WTC11 (cell line): ENCODE measurements around the gene PRTN3. TPM values are rescaled to one million over a fixed set of nuclear protein-coding genes. Genes with fewer than 3 reads are reported as not detected.

ENCODE experiments used
- ATAC-seq: fragments of 200-7000 bp; cut with Tn5 transposase; 2 replicates; pipeline ENCODE4 v1.10.0; 2021; ENCODE audit warnings: mild to moderate bottlenecking, moderate library complexity
- CTCF ChIA-PET: fragments of 300-600 bp; sonication (Branson Sonifier 250); formaldehyde crosslinking; loops from one replicate; lab custom pipeline; 2021; ENCODE audit warnings: antibody characterized with exemption; lab: Charles Lee
- POLR2A ChIA-PET: fragments of 350-600 bp; sonication (Branson Sonifier 250); formaldehyde crosslinking; loops from one replicate; lab custom pipeline; 2021; ENCODE audit warnings: antibody characterized with exemption; lab: Charles Lee
- DNase-seq: peaks from one replicate; pipeline ENCODE4 v3.0.0; 2021; ENCODE audit warnings: low spot score
- H3K27ac Mint-ChIP-seq: 2 replicates; pipeline ENCODE4 v1.8.0; 2021; ENCODE audit warnings: mixed read lengths
- H3K27me3 Mint-ChIP-seq: 2 replicates; pipeline ENCODE4 v1.8.0; 2021; ENCODE audit warnings: low read depth, mild to moderate bottlenecking, moderate library complexity, mixed read lengths
- H3K36me3 Mint-ChIP-seq: 2 replicates; pipeline ENCODE4 v1.8.0; 2021; ENCODE audit warnings: mixed read lengths
- H3K4me1 Mint-ChIP-seq: 2 replicates; pipeline ENCODE4 v1.8.0; 2022; ENCODE audit warnings: mixed read lengths
- H3K4me3 Mint-ChIP-seq: 2 replicates; pipeline ENCODE4 v1.8.0; 2021; ENCODE audit warnings: mild to moderate bottlenecking, moderate library complexity, mixed read lengths
- H3K9me3 Mint-ChIP-seq: 2 replicates; pipeline ENCODE4 v1.8.0; 2021; ENCODE audit warnings: mixed read lengths
- ESRRA ChIP-seq: sonication (generic); formaldehyde crosslinking; IDR thresholded peaks from 2 replicates; pipeline ENCODE4 v1.8.1; 2022; ENCODE audit warnings: mild to moderate bottlenecking, missing genetic modification reagents, borderline replicate concordance
- ETV6 ChIP-seq: sonication (generic); formaldehyde crosslinking; IDR thresholded peaks from 2 replicates; pipeline ENCODE4 v1.8.1; 2022; ENCODE audit warnings: mild to moderate bottlenecking, missing genetic modification reagents
- FOXJ3 ChIP-seq: sonication (generic); formaldehyde crosslinking; IDR thresholded peaks from 2 replicates; pipeline ENCODE4 v1.9.0; 2021; ENCODE audit warnings: missing genetic modification reagents, mild to moderate bottlenecking, borderline replicate concordance
- NFYB ChIP-seq: sonication (generic); formaldehyde crosslinking; conservative IDR thresholded peaks from 2 replicates; pipeline ENCODE4 v1.8.0; 2022; ENCODE audit warnings: low read depth, missing genetic modification reagents
- RELA ChIP-seq: sonication (generic); formaldehyde crosslinking; IDR thresholded peaks from 2 replicates; pipeline ENCODE4 v1.8.1; 2022; ENCODE audit warnings: missing genetic modification reagents, mild to moderate bottlenecking, borderline replicate concordance
- ZNF138 ChIP-seq: sonication (generic); formaldehyde crosslinking; conservative IDR thresholded peaks from 2 replicates; pipeline ENCODE4 v1.8.1; 2022; ENCODE audit warnings: mild to moderate bottlenecking, moderate library complexity, missing genetic modification reagents
- total RNA-seq: library from RNA; stranded (reverse); gene quantifications from 3 replicates; pipeline ENCODE4 v1.2.3, GENCODE V29; 2021
- TF ChIP-seq, protein P1 (sequence below): sonication (generic); formaldehyde crosslinking; IDR thresholded peaks from 2 replicates; pipeline ENCODE4 v1.8.1; 2023; ENCODE audit warnings: mild to moderate bottlenecking, missing genetic modification reagents, moderate library complexity
- TF ChIP-seq, protein P2 (sequence below): sonication (generic); formaldehyde crosslinking; IDR thresholded peaks from 2 replicates; pipeline ENCODE4 v1.8.1; 2023; ENCODE audit warnings: mild to moderate bottlenecking, missing genetic modification reagents, moderate library complexity
- TF ChIP-seq, protein P3 (sequence below): fragments of 250-450 bp; sonication (Bioruptor Pico); IDR thresholded peaks from 2 replicates; pipeline ENCODE4 v2.1.2; 2022; ENCODE audit warnings: mild to moderate bottlenecking, moderate library complexity
- TF ChIP-seq, protein P4 (sequence below): sonication (generic); formaldehyde crosslinking; conservative IDR thresholded peaks from 2 replicates; pipeline ENCODE4 v1.8.1; 2022; ENCODE audit warnings: mild to moderate bottlenecking, missing genetic modification reagents
- TF ChIP-seq, protein P5 (sequence below): sonication (generic); formaldehyde crosslinking; IDR thresholded peaks from 2 replicates; pipeline ENCODE4 v1.8.0; 2023; ENCODE audit warnings: missing genetic modification reagents
- TF ChIP-seq, protein P6 (sequence below): sonication (generic); formaldehyde crosslinking; IDR thresholded peaks from 2 replicates; pipeline ENCODE4 v1.8.0; 2022; ENCODE audit warnings: mild to moderate bottlenecking, missing genetic modification reagents
- TF ChIP-seq, protein P7 (sequence below): sonication (generic); formaldehyde crosslinking; IDR thresholded peaks from 2 replicates; pipeline ENCODE4 v1.8.1; 2022; ENCODE audit warnings: low read depth, mild to moderate bottlenecking, moderate library complexity, missing genetic modification reagents, borderline replicate concordance

Gene PRTN3
- total RNA-seq, 1 experiment from 2014 or later, result 0.61 TPM

DNA sequence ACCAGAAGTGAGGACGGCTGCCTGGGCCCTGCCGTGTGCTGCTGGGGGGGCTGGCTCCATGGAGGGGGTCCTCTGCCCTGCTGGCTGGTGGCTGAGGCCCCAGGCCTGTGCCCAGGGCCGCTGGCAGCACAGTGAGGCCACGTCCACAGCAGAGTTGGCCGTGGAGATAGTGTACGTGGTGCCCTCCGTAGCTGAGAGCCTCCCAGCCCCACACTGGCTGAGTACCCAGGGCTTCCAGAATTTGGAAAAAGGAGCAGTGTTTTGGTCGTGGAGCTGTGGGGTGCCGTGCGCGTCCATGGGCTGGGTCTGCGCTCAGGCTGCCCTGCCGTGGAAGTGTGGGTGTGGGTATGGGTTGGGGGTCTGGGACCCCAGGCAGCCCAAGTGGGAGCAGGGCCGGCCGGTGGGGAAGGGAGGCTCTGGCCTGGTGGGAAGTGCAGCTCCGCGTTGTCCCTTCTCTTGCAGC, 37.7 kb upstream of the PRTN3 start:
- Mint-ChIP-seq H3K4me1 (peaks cover 40% of the 10 kb centered on the region), H3K9me3 (no peaks in the 10 kb centered on the region), H3K27me3 (no peaks in the 10 kb centered on the region), H3K27ac (peak overlapping the region; percentile 95), H3K4me3 (0 out of 2 replicates have a peak overlapping the region, but pooled peaks have one; percentile 8), H3K36me3 (peaks cover 63% of the 10 kb centered on the region)
- POLR2A ChIA-PET, result interaction anchor here (0.9 kb wide), 1 partner anchor 10 kb away, joined by 5 read pairs; no protein-coding TSS in a partner anchor
- DNase-seq, result no peak
- CTCF ChIA-PET, result interaction anchor here (0.7 to 1.1 kb wide), 2 partner anchors 34 to 58 kb away, joined by 4 to 5 read pairs; no protein-coding TSS in a partner anchor
- TF ChIP-seq ESRRA (CRISPR knock-in tag) (no peak), ZNF138 (CRISPR knock-in tag) (no peak), RELA (no peak)
- TF ChIP-seq, protein P1, sequence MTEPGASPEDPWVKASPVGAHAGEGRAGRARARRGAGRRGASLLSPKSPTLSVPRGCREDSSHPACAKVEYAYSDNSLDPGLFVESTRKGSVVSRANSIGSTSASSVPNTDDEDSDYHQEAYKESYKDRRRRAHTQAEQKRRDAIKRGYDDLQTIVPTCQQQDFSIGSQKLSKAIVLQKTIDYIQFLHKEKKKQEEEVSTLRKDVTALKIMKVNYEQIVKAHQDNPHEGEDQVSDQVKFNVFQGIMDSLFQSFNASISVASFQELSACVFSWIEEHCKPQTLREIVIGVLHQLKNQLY (CRISPR knock-in tag), result no peak
- ATAC-seq, result no peak

DNA sequence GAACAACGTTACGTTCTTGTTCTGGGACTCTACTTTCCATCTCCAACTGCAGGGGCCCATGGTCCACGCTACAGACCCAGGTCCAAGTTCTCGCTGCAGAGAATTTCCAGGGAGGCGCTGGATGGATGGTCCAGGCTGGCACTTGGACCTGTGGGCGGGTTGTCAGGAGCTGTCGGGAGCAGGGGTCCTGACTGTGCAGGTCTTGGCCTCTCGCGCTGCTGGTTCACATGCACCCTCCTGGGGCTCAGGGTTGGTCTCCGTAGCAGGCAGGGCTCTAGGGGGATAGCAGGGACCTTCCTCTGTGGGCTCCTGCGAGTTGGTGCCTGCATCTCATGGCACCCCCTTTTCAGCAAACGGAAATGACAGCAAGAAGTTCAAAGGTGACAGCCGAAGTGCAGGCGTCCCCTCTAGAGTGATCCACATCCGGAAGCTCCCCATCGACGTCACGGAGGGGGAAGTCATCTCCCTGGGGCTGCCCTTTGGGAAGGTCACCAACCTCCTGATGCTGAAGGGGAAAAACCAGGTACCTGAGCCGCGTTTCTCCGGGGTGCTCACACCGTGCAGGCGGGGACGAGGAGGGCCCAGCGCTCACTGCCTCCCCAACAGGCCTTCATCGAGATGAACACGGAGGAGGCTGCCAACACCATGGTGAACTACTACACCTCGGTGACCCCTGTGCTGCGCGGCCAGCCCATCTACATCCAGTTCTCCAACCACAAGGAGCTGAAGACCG, 36.9 kb upstream of the PRTN3 start:
- ChIA-PET POLR2A (interaction anchor here (1.1 kb wide), 1 partner anchor 9 kb away, joined by 4 read pairs; no protein-coding TSS in a partner anchor), CTCF (interaction anchor here (0.7 to 1.1 kb wide), 2 partner anchors 34 to 58 kb away, joined by 4 to 5 read pairs; no protein-coding TSS in a partner anchor)
- peak overlapping the region; percentile 86 for H3K27ac Mint-ChIP-seq
- TF ChIP-seq, protein P2, sequence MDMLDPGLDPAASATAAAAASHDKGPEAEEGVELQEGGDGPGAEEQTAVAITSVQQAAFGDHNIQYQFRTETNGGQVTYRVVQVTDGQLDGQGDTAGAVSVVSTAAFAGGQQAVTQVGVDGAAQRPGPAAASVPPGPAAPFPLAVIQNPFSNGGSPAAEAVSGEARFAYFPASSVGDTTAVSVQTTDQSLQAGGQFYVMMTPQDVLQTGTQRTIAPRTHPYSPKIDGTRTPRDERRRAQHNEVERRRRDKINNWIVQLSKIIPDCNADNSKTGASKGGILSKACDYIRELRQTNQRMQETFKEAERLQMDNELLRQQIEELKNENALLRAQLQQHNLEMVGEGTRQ (CRISPR knock-in tag), result no peak
- TF ChIP-seq FOXJ3 (no peak), ETV6 (CRISPR knock-in tag) (no peak), NFYB (CRISPR knock-in tag) (no peak)
- TF ChIP-seq, protein P3, sequence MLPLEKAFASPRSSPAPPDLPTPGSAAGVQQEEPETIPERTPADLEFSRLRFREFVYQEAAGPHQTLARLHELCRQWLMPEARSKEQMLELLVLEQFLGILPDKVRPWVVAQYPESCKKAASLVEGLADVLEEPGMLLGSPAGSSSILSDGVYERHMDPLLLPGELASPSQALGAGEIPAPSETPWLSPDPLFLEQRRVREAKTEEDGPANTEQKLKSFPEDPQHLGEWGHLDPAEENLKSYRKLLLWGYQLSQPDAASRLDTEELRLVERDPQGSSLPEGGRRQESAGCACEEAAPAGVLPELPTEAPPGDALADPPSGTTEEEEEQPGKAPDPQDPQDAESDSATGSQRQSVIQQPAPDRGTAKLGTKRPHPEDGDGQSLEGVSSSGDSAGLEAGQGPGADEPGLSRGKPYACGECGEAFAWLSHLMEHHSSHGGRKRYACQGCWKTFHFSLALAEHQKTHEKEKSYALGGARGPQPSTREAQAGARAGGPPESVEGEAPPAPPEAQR (CRISPR knock-in tag), result no peak
- TF ChIP-seq, protein P4, sequence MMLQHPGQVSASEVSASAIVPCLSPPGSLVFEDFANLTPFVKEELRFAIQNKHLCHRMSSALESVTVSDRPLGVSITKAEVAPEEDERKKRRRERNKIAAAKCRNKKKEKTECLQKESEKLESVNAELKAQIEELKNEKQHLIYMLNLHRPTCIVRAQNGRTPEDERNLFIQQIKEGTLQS (CRISPR knock-in tag), result no peak
- TF ChIP-seq, protein P5, sequence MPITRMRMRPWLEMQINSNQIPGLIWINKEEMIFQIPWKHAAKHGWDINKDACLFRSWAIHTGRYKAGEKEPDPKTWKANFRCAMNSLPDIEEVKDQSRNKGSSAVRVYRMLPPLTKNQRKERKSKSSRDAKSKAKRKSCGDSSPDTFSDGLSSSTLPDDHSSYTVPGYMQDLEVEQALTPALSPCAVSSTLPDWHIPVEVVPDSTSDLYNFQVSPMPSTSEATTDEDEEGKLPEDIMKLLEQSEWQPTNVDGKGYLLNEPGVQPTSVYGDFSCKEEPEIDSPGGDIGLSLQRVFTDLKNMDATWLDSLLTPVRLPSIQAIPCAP, result no peak
- TF ChIP-seq, protein P6, sequence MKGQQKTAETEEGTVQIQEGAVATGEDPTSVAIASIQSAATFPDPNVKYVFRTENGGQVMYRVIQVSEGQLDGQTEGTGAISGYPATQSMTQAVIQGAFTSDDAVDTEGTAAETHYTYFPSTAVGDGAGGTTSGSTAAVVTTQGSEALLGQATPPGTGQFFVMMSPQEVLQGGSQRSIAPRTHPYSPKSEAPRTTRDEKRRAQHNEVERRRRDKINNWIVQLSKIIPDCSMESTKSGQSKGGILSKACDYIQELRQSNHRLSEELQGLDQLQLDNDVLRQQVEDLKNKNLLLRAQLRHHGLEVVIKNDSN (CRISPR knock-in tag), result no peak
- TF ChIP-seq, protein P7, sequence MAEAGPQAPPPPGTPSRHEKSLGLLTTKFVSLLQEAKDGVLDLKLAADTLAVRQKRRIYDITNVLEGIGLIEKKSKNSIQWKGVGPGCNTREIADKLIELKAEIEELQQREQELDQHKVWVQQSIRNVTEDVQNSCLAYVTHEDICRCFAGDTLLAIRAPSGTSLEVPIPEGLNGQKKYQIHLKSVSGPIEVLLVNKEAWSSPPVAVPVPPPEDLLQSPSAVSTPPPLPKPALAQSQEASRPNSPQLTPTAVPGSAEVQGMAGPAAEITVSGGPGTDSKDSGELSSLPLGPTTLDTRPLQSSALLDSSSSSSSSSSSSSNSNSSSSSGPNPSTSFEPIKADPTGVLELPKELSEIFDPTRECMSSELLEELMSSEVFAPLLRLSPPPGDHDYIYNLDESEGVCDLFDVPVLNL (CRISPR knock-in tag), result no peak
- TF ChIP-seq, all 79 proteins: peak for 0
- peaks cover 40% of the 10 kb centered on the region for H3K4me1 Mint-ChIP-seq
- no peaks in the 10 kb centered on the region for H3K9me3 Mint-ChIP-seq
- ATAC-seq, result no peak
- H3K36me3 Mint-ChIP-seq, result peaks cover 61% of the 10 kb centered on the region
- no peak overlapping the region for H3K4me3 Mint-ChIP-seq
- H3K27me3 Mint-ChIP-seq, result no peaks in the 10 kb centered on the region
- DNase-seq, result no peak
